OCI-LY7 (cell line): Measurements from ENCODE around the gene TAF8.

Experiments used
- EZH2phosphoT487 ChIP-seq: fragments of 200-600 bp; sonication (generic); IDR thresholded peaks from 2 replicates; pipeline ENCODE4 v1.6.1; 2018; ENCODE audit warnings: low read depth, borderline replicate concordance, mild to moderate bottlenecking, mixed run types, antibody characterized with exemption, low read length, moderate library complexity, mixed read lengths
- TF ChIP-seq, protein P1 (sequence below): fragments of 200-600 bp; sonication (generic); conservative IDR thresholded peaks from 2 replicates; pipeline ENCODE4 v1.5.1; 2014; ENCODE audit warnings: mild to moderate bottlenecking, antibody characterized with exemption, low read length, moderate library complexity, mixed read lengths

DNA sequence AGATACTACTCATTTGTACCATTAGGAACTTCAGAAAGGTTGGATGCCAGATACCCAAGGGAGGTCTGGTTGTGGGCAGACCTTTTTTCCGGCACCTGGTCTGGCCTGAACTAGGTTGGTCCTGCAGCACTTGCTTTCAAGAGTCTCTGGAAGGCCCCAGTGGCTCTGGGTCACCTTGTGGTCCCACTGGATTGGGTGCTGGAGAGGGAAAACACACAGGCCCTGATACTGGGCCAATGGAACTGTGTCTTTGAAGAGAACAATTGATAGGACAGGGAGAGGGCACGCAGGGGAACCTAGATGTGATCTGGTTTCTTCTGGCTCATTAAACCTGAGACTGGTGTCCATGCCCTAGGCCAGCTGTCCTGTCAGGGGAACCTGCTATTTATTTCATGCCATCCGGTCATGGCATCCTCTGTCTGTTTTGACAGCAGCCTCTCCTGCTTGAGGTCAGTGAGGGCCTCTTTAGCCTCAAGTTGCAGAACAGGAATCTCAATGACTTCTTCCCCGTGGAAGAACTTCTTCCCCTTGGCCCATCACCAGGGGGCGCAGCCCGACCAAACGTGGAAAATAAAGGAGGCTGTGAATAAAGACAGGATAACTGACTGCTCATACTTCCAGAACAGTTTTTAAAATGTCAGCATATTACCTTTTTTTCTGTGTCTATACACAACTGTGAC, 25.0 kb downstream of the TAF8 start:
- TF ChIP-seq, protein P1, sequence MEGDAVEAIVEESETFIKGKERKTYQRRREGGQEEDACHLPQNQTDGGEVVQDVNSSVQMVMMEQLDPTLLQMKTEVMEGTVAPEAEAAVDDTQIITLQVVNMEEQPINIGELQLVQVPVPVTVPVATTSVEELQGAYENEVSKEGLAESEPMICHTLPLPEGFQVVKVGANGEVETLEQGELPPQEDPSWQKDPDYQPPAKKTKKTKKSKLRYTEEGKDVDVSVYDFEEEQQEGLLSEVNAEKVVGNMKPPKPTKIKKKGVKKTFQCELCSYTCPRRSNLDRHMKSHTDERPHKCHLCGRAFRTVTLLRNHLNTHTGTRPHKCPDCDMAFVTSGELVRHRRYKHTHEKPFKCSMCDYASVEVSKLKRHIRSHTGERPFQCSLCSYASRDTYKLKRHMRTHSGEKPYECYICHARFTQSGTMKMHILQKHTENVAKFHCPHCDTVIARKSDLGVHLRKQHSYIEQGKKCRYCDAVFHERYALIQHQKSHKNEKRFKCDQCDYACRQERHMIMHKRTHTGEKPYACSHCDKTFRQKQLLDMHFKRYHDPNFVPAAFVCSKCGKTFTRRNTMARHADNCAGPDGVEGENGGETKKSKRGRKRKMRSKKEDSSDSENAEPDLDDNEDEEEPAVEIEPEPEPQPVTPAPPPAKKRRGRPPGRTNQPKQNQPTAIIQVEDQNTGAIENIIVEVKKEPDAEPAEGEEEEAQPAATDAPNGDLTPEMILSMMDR = peak; percentile 89
- no peak for TF ChIP-seq EZH2phosphoT487
